ENCODE results near the gene PLOD3.

Gene PLOD3

GRCh38 chr7:101232141-101232850 lies 14.9 kb upstream of the PLOD3 start:
- no peak overlapping the region for H3K27ac Mint-ChIP-seq
- no peak for DNase-seq (ENCODE audit: low spot score)
- peaks cover 9% of the 10 kb centered on the region for H3K36me3 Mint-ChIP-seq (ENCODE audit: low read depth)
- H3K4me3 Mint-ChIP-seq = no peak overlapping the region
- peaks cover 3% of the 10 kb centered on the region for H3K4me1 Mint-ChIP-seq (ENCODE audit: low read depth)
- no peaks in the 10 kb centered on the region for H3K27me3 Mint-ChIP-seq (ENCODE audit: low read depth)
- no peaks in the 10 kb centered on the region for H3K9me3 Mint-ChIP-seq

- no peak overlapping the region for H3K4me3 Mint-ChIP-seq
- no peaks in the 10 kb centered on the region for H3K9me3 Mint-ChIP-seq
- H3K27me3 Mint-ChIP-seq (ENCODE audit: low read depth) = no peaks in the 10 kb centered on the region
- peaks cover 3% of the 10 kb centered on the region for H3K4me1 Mint-ChIP-seq (ENCODE audit: low read depth)
- DNase-seq (ENCODE audit: low spot score) = no peak
- peaks cover 9% of the 10 kb centered on the region for H3K36me3 Mint-ChIP-seq (ENCODE audit: low read depth)
- H3K27ac Mint-ChIP-seq = no peak overlapping the region
Measured at GRCh38 chr7:101231644-101232043, 14.3 kb upstream of the PLOD3 start.

- DNase-seq (ENCODE audit: low spot score) = no peak
- no peak overlapping the region for H3K27ac Mint-ChIP-seq
- peaks cover 32% of the 10 kb centered on the region for H3K36me3 Mint-ChIP-seq (ENCODE audit: low read depth)
- no peaks in the 10 kb centered on the region for H3K27me3 Mint-ChIP-seq (ENCODE audit: low read depth)
- H3K4me1 Mint-ChIP-seq (ENCODE audit: low read depth) = peaks cover 6% of the 10 kb centered on the region
- no peaks in the 10 kb centered on the region for H3K9me3 Mint-ChIP-seq
- H3K4me3 Mint-ChIP-seq = no peak overlapping the region
Measured at GRCh38 chr7:101226721-101227120, 9.3 kb upstream of the PLOD3 start.

DNA sequence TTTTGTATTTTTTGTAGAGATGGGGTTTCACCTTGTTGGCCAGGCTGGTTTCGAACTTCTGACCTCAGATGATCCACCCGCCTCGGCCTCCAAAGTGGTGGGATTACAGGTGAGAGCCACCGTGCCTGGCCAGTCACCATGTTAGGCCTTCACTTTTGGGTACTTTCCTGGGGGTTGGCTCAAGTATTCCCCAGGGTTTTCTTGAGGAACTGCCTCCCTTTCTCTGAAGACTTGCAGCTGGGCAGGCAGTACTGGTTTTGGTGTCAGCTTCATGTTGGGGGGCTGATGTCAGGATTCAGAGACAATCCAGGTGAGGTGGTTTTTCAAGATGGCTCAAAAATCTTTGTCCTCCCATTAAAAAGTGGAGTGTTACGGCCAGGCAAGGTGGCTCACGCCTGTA lies 8.3 kb upstream of the PLOD3 start:
- Mint-ChIP-seq H3K36me3 (ENCODE audit: low read depth) (peaks cover 33% of the 10 kb centered on the region), H3K27ac (no peak overlapping the region), H3K4me1 (ENCODE audit: low read depth) (peaks cover 8% of the 10 kb centered on the region), H3K4me3 (no peak overlapping the region), H3K9me3 (no peaks in the 10 kb centered on the region), H3K27me3 (ENCODE audit: low read depth) (no peaks in the 10 kb centered on the region)
- DNase-seq (ENCODE audit: low spot score) = no peak

DNA sequence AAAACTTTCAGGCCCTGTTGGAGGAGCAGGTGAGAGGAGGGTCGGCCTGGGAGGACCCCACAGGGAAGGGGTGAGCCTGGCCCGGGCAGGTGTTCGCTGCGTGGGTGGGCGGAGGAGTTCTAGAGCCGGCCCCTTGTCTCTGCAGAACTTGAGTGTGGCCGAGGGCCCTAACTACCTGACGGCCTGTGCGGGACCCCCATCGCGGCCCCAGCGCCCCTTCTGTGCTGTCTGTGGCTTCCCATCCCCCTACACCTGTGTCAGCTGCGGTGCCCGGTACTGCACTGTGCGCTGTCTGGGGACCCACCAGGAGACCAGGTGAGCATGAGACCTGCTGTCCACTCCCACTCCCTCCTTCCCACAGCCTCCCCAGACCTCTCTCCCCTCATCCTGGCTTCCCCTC lies 6.1 kb upstream of the PLOD3 start:
- Mint-ChIP-seq H3K27me3 (ENCODE audit: low read depth) (no peaks in the 10 kb centered on the region), H3K4me3 (no peak overlapping the region), H3K4me1 (ENCODE audit: low read depth) (peaks cover 14% of the 10 kb centered on the region), H3K27ac (no peak overlapping the region), H3K36me3 (ENCODE audit: low read depth) (peaks cover 29% of the 10 kb centered on the region), H3K9me3 (no peaks in the 10 kb centered on the region)
- DNase-seq (ENCODE audit: low spot score) = no peak

- no peak overlapping the region for H3K4me3 Mint-ChIP-seq
Measured at GRCh38 chr7:101222275-101222830, 5.0 kb upstream of the PLOD3 start.

DNA sequence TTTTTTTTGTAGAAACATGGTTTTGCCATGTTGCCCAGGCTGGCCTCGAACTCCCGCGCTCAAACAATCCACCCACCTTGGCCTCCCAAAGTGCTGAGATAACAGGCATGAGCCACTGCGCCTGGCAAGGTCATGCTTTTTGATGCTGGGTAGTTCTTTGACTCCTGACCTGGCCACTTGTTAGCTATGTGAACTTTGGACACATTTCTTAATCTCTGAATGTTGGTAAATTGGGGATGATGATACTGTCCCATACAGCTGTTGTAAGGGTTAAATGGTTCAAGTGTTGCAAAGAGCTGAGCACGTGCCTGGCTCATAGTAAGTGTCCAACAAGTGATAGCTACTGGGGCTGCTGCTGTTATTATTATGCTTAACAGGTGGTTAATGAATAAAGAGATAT lies 2.9 kb upstream of the PLOD3 start:
- no peak overlapping the region for H3K27ac Mint-ChIP-seq
- peak overlapping the region; percentile 24 for H3K4me3 Mint-ChIP-seq
- H3K27me3 Mint-ChIP-seq (ENCODE audit: low read depth) = no peaks in the 10 kb centered on the region
- no peak for DNase-seq (ENCODE audit: low spot score)
- peaks cover 23% of the 10 kb centered on the region for H3K4me1 Mint-ChIP-seq (ENCODE audit: low read depth)
- peaks cover 41% of the 10 kb centered on the region for H3K36me3 Mint-ChIP-seq (ENCODE audit: low read depth)
- no peaks in the 10 kb centered on the region for H3K9me3 Mint-ChIP-seq

More at GRCh38 chr7:101222275-101222830, 5.0 kb upstream of the PLOD3 start:
- Mint-ChIP-seq H3K4me1 (ENCODE audit: low read depth) (peaks cover 15% of the 10 kb centered on the region), H3K36me3 (ENCODE audit: low read depth) (peaks cover 28% of the 10 kb centered on the region), H3K9me3 (no peaks in the 10 kb centered on the region), H3K27ac (no peak overlapping the region), H3K27me3 (ENCODE audit: low read depth) (no peaks in the 10 kb centered on the region)
- no peak for DNase-seq (ENCODE audit: low spot score)

DNA sequence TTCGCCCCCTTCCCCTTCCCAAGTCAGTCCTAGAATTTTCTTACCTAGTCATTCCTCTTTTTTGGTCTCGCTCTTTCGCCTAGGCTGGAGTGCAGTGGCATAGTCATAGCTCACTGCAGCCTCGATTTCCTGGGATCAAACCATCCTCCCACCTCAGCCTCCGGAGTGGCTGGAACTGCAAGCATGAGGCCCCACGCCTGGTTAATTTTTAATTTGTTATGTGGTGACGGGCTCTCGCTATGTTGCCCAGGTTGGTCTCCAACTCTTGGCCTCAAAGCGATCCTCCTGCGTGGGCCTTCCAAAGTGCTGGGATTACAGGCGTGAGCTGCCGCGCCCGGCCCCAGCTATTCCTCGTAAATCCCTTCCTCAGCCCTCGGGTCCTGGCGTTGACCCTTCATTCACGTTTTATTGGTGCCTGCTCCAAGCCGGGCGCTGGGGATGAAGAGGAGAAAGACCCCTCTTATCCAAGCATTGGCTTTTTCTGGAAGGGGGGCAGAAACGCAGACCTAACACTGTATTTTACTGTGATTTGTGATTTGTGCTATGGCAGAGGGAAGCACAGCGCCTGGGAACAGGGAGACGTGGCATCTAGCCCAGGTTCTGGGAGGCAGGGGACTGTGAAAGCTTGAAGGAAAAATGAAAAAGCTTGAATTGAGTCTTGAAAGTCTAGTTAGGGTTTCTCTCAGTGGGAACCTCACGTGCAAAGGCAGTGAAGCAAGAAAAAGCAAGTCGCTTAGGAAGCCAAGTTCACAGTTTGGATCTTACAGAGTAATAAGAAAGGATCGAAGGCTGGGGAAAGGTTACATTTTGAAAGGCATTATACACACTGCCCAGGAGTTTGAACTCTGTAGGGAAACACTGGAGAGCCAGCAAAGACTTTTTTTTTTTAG lies 1.1 kb upstream of the PLOD3 start:
- H3K27me3 Mint-ChIP-seq (ENCODE audit: low read depth) = no peaks in the 10 kb centered on the region
- H3K4me1 Mint-ChIP-seq (ENCODE audit: low read depth) = peaks cover 23% of the 10 kb centered on the region
- peak overlapping the region; percentile 84 for H3K27ac Mint-ChIP-seq
- peak overlapping the region; percentile 91 for H3K4me3 Mint-ChIP-seq
- peaks cover 35% of the 10 kb centered on the region for H3K36me3 Mint-ChIP-seq (ENCODE audit: low read depth)
- DNase-seq (ENCODE audit: low spot score) = no peak
- no peaks in the 10 kb centered on the region for H3K9me3 Mint-ChIP-seq

DNA sequence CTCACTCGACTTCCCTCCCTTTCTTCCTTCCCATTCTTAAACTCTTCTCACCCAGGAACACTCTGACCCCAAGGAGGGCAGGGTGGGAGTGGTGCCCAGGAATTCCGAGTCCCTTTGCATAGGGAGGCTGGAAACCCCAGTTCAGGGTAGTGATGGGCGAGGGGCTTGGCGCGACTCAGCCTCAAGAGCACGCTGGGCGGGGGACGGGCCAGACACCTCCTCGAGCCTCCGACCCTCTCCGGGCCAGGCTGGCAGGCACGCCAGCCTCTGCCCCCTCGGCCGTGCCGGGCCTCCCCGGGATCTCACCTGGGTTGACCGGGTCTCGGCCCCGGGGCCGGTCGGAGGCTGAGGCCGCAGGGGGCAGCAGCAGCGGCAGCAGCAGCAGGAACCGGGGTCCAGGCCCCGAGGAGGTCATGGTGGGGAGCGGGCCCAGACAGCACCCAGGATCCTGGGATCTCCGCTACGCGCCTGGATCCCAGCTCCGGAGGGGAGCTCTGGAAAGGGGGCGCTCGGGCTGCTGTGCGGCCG lies 457 bp downstream of the PLOD3 start:
- Mint-ChIP-seq H3K4me1 (ENCODE audit: low read depth) (peaks cover 21% of the 10 kb centered on the region), H3K36me3 (ENCODE audit: low read depth) (peaks cover 29% of the 10 kb centered on the region), H3K27ac (peak overlapping the region; percentile 84), H3K27me3 (ENCODE audit: low read depth) (no peaks in the 10 kb centered on the region), H3K4me3 (peak overlapping the region; percentile 91), H3K9me3 (no peaks in the 10 kb centered on the region)
- no peak for DNase-seq (ENCODE audit: low spot score)

DNA sequence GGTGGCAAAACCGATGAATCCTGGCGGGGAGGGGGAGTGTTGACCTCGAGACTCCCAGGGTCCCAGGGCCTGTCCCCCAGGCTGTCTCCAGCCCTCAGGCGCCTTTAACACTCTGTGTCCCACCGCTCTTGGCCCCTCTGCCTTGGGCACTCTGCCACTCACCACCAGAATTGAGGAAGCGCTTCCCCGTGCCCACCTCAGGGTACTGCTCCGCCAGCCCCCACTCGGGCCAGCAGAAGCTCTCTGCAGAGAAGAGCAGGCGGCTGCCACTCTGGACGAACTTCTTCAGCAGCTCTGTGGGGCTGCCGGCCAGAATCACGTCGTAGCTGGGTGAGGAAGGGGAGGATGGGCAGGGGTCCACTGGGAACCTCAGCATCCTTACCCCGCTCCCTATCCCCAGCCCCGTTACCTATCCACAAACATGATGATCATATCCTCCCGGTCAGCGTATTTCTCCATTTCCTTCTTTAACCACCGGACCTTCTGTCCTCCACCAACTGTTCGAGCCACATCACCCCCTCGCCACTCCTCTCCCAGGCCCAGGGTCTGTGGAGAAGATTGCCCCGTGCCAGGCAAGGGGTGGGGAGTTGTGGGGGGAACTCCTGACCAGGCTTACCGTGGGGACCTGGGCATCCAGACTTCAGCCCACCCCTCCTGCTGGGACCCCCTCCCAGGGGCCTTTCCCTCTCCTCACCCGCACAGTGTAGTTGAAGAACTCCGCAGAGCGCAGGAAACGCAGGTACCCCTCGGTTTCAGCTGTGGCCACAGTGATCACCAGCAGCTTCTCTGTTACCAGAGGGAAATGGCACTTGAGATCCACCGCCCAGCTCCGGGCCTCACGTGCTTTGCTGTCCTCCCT lies 1.2 kb downstream of the PLOD3 start:
- H3K9me3 Mint-ChIP-seq = no peaks in the 10 kb centered on the region
- no peaks in the 10 kb centered on the region for H3K27me3 Mint-ChIP-seq (ENCODE audit: low read depth)
- peak overlapping the region; percentile 91 for H3K4me3 Mint-ChIP-seq
- H3K27ac Mint-ChIP-seq = peak overlapping the region; percentile 74
- peaks cover 21% of the 10 kb centered on the region for H3K4me1 Mint-ChIP-seq (ENCODE audit: low read depth)
- no peak for DNase-seq (ENCODE audit: low spot score)
- H3K36me3 Mint-ChIP-seq (ENCODE audit: low read depth) = peaks cover 24% of the 10 kb centered on the region

DNA sequence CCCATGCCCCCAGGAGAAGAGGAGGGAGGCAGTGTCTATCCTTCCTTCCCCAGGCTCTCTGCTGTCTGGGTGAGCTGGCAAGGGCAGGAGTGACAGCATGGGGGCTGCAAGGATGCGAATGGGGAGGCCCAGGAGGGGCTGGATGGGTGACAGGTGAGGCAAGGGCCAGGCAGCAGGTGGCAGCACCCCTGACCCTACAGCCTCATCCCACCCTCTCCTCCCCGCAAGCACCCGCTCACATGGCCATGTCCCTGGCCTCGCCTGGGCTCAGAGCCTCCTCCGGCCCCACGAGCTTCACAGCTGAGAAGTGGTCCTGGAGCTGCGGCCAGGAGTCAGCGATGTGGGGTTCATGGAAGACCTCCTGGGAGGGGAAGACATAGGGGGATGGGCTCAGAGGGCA lies 5.4 kb downstream of the PLOD3 start:
- no peaks in the 10 kb centered on the region for H3K9me3 Mint-ChIP-seq
- H3K27ac Mint-ChIP-seq = no peak overlapping the region
- no peak overlapping the region for H3K4me3 Mint-ChIP-seq
- H3K36me3 Mint-ChIP-seq (ENCODE audit: low read depth) = peaks cover 32% of the 10 kb centered on the region
- H3K4me1 Mint-ChIP-seq (ENCODE audit: low read depth) = peaks cover 8% of the 10 kb centered on the region
- no peak for DNase-seq (ENCODE audit: low spot score)
- H3K27me3 Mint-ChIP-seq (ENCODE audit: low read depth) = no peaks in the 10 kb centered on the region

DNA sequence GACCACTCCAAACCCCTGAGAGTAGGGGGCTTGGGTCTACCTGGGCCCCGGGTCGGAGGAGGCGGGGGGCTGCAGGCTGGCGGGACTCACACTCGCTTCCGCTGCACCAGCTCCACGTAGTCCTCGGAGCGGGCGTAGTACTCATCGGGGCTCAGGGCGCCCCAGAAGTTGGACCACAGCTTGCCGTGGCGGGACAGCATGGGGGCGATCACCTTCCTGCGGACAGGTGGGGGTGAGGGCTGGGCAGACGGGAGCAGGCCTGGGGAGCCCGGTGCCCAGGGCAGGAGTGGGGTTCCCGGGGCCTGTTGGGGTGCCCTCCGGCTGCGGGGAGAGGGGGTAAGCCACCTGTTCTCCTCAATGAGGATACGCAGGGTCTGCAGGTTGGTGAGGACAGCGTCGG lies 5.9 kb downstream of the PLOD3 start:
- Mint-ChIP-seq H3K4me1 (ENCODE audit: low read depth) (peaks cover 5% of the 10 kb centered on the region), H3K27me3 (ENCODE audit: low read depth) (no peaks in the 10 kb centered on the region), H3K36me3 (ENCODE audit: low read depth) (peaks cover 29% of the 10 kb centered on the region), H3K9me3 (no peaks in the 10 kb centered on the region), H3K4me3 (no peak overlapping the region), H3K27ac (no peak overlapping the region)
- no peak for DNase-seq (ENCODE audit: low spot score)

DNA sequence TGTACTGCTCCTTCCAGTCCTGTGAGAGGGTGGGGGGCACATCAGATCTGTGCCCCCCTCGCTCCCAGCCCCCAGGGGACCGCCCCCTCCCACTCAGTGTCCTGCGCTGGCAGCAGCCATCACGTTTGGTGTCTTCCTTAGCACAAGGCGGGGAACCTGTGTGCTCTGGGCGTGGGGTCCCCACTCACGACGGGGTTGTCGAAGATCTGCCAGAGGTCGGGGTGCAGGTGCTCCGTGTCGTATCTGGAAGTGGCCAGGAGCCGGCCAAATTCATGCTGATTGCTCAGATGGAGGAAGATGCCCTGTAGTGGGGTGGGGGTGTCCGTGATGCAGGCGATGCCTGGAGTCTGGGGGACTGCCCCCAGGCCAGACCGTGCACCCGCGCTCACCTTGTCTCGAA lies 7.2 kb downstream of the PLOD3 start:
- Mint-ChIP-seq H3K27me3 (ENCODE audit: low read depth) (no peaks in the 10 kb centered on the region), H3K27ac (no peak overlapping the region), H3K9me3 (no peaks in the 10 kb centered on the region), H3K4me1 (ENCODE audit: low read depth) (no peaks in the 10 kb centered on the region), H3K4me3 (no peak overlapping the region), H3K36me3 (ENCODE audit: low read depth) (peaks cover 22% of the 10 kb centered on the region)
- DNase-seq (ENCODE audit: low spot score) = no peak

All from T-helper 2 cell treated with Interferon-gamma antibody and Interleukin-4, amounts not matched to agents 5 μg/mL and 100 μg/mL, for 36 hours (primary cell).